Activated T-helper 1 cell treated with anti-CD3 and anti-CD28 coated beads, Interleukin-12 subunit alpha, Interleukin-12 subunit beta, Interleukin-2, Interleukin-4 antibody, amounts not matched to agents 30 ng/mL and 10 ng/mL and 1 ng/mL, durations not matched to agents 14 hours and 24 hours and 36 hours (primary cell): Measurements from ENCODE around the gene HEXD. TPM values are rescaled to one million over a fixed set of nuclear protein-coding genes. Genes with fewer than 3 reads are reported as not detected.

Experiments
- total RNA-seq: library from RNA; stranded (reverse); gene quantifications from 2 replicates; pipeline ENCODE4 v1.2.3, GENCODE V29; 2022

Gene HEXD
- total RNA-seq, 1 donor from 2014 or later, result 30.5 TPM

Other genes starting within 250 kb of the HEXD start
- gene CCDC57, start 205.5 kb upstream of the HEXD start, total RNA-seq, result 59.5 and 60.8 TPM in 2 replicates
- gene SLC16A3, start 189.3 kb upstream of the HEXD start, total RNA-seq, result 111 and 115 TPM in 2 replicates
- 154 and 161 TPM in 2 replicates for gene CSNK1D, start 144.6 kb upstream of the HEXD start, total RNA-seq
- 454 and 455 TPM in 2 replicates for gene CD7, start 100.7 kb upstream of the HEXD start, total RNA-seq
- 3.3 and 4.2 TPM in 2 replicates for gene SECTM1, start 84.6 kb upstream of the HEXD start, total RNA-seq
- gene TEX19, start 59.1 kb upstream of the HEXD start, total RNA-seq, result 0.10 TPM in 1 of 2 replicates, not detected in the other
- 0.20 TPM in 1 of 2 replicates, not detected in the other for gene UTS2R, start 46.6 kb upstream of the HEXD start, total RNA-seq
- gene OGFOD3, start 239 bp downstream of the HEXD start, total RNA-seq, result 28.7 and 34.7 TPM in 2 replicates
- gene CYBC1, start 32.4 kb downstream of the HEXD start, total RNA-seq, result 253 and 257 TPM in 2 replicates
- gene NARF, start 40.4 kb downstream of the HEXD start, total RNA-seq, result 99.0 and 103 TPM in 2 replicates
- 97.7 and 98.1 TPM in 2 replicates for gene FOXK2, start 101.4 kb downstream of the HEXD start, total RNA-seq
- 55.1 and 56.7 TPM in 2 replicates for gene WDR45B, start 230.1 kb downstream of the HEXD start, total RNA-seq